Lower leg skin (tissue), 4 donors: ENCODE data around the gene AP4E1. TPM values are rescaled to one million over a fixed set of nuclear protein-coding genes. Genes with fewer than 3 reads are reported as not detected.
A peak's percentile ranks its signal among the peaks of the same experiment; 100 is the strongest.

Experiments
- DNase-seq, 2 donors: peaks; one replicate each; pipeline ENCODE4 v3.0.0-alpha.2; 2019; ENCODE audit warnings: low spot score in 2 of 2
- H3K4me3 ChIP-seq: fragments of 200-600 bp; sonication (generic); 2 replicates; pipeline ENCODE4 v1.5.1; 2017; ENCODE audit warnings: mild to moderate bottlenecking, low read depth; ENCODE audit not compliant: poor library complexity, severe bottlenecking
- POLR2A ChIP-seq, 2 donors: fragments of 450-650 bp; IDR thresholded peaks; one replicate each; pipeline ENCODE4 v1.6.1; 2016 to 2017; ENCODE audit warnings: antibody characterized with exemption in 2 of 2, mild to moderate bottlenecking in 1 of 2, moderate library complexity in 1 of 2
- WGBS, 2 donors: methylation state at CpG; one replicate each; pipeline ENCODE4 v1.1.5; 2018; 5-methylcytosine and 5-hydroxymethylcytosine counted together
- intact Hi-C: fragments of 100-400 bp; cut with DNase I; formaldehyde crosslinking; loops from one replicate; pipeline ENCODE4 v1.15.0; 2023; ENCODE audit warnings: low total_unique reads
- total RNA-seq, 4 donors: library from RNA; depleted of rRNA; stranded (reverse); fragments of >200 nt; gene quantifications; one replicate each; pipeline ENCODE4 v1.1.0, GENCODE V29; 2016
- TF ChIP-seq, protein P1 (sequence below), 3 donors: fragments of 450-650 bp; IDR thresholded peaks; one replicate each; pipeline ENCODE4 v1.5.1; 2016; ENCODE audit warnings: antibody characterized with exemption in 3 of 3, mild to moderate bottlenecking in 3 of 3, moderate library complexity in 2 of 3

Gene AP4E1
- 10 to 100 TPM; 13.6 to 18.2 (median 15.2) TPM for total RNA-seq

DNA sequence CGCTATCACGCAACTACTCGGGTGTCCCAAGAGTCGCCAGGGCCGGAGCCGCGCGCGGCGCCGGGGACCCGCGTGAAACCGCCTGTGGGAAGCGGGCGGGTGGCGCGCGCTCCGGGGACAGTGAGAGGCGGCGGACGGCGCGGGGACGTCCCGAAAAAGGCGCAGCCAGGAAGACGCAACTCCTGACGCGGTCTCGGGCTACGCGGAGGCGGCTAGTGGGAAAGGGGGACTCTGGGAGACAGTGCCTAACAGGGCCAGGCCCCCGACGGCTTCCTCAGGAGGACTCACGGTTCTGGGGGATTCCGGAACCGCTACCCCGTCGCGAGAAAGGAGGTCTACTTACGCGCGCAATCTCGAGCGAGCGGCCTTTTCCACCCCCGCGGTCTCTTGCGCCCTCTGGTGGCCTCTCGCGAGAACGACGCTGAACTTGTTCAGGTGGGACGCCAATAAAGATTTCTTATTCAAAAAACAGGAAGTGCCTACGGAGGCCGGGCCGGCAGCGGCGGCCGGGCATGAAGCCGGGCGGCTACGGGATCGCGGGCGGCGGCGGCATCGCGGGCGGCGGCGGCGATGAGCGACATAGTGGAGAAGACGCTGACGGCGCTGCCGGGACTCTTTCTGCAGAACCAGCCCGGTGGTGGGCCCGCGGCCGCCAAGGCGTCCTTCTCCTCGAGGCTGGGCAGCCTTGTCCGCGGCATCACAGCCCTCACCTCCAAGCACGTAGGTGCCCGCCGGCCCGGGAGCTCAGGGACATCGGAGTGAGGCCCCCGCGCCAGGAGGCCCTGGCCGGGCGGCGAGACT, at the start of gene AP4E1:
TSS of gene AP4E1 (plus strand) at position 475 of the 801 bp plus-strand sequence. CDS start at position 571, 96 bp downstream.
- DNase-seq = peak; percentile 91 to 99
- H3K4me3 ChIP-seq = peak within 1 kb of the TSS; percentile 77
- TF ChIP-seq, protein P1, sequence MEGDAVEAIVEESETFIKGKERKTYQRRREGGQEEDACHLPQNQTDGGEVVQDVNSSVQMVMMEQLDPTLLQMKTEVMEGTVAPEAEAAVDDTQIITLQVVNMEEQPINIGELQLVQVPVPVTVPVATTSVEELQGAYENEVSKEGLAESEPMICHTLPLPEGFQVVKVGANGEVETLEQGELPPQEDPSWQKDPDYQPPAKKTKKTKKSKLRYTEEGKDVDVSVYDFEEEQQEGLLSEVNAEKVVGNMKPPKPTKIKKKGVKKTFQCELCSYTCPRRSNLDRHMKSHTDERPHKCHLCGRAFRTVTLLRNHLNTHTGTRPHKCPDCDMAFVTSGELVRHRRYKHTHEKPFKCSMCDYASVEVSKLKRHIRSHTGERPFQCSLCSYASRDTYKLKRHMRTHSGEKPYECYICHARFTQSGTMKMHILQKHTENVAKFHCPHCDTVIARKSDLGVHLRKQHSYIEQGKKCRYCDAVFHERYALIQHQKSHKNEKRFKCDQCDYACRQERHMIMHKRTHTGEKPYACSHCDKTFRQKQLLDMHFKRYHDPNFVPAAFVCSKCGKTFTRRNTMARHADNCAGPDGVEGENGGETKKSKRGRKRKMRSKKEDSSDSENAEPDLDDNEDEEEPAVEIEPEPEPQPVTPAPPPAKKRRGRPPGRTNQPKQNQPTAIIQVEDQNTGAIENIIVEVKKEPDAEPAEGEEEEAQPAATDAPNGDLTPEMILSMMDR (IDR thresholded peaks at IDR 0.05) = peak in 1 of 3 donors; percentile 92
- no peak for TF ChIP-seq POLR2A (IDR thresholded peaks at IDR 0.05)
- intact Hi-C loops = no loop called here
- 0% methylated on average over 71 to 92 of the region's 100 CpGs for WGBS, 2 donors

DNA sequence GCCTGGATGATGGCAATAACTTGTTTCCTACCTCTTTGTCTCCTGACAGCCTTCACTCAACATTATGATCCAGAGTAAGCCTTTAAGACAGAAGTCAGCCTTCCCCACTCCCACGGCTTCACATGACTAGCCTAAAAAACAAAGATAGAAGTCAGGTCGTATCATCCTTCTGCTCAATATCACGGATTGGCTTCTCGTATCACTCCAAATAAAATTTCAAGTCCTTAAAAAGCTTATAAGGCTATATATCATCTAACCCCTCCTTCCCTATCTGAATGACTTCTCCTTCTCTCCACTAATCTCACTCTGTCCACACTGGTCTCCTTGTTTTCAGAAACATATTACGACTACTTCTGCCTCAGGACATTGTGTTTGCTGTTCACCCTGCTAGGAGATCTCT, 47.7 kb upstream of the AP4E1 start:
- H3K4me3 ChIP-seq = no peak overlapping the region
- intact Hi-C loops = no loop called here
- no peak for TF ChIP-seq POLR2A (IDR thresholded peaks at IDR 0.05)
- TF ChIP-seq, protein P1 (IDR thresholded peaks at IDR 0.05) = no peak
- DNase-seq = no peak
- 88 to 91% methylated on average over 5 of the region's 5 CpGs for WGBS, 2 donors

DNA sequence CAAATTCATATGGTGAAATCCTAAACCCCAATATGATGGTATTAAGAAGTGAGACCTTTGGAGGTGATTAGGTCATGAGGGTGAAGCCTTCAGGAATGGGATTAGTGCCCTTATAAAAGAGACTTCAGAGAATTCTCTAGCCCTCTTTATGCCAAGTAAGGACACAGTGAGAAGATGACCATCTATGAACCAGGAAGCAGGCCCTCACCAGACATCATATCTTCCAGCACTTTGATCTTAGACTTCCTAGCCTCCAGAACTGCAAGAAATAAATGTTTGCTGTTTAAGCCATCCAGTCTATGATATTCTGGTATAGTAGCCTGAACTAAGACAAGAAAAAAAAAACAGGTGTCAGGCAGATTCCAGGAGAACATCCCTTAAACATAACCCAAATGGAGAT, 45.9 kb upstream of the AP4E1 start:
- no peak overlapping the region for H3K4me3 ChIP-seq
- DNase-seq = no peak
- TF ChIP-seq, protein P1 (IDR thresholded peaks at IDR 0.05) = no peak
- TF ChIP-seq POLR2A (IDR thresholded peaks at IDR 0.05) = no peak
- intact Hi-C loops = no loop called here

DNA sequence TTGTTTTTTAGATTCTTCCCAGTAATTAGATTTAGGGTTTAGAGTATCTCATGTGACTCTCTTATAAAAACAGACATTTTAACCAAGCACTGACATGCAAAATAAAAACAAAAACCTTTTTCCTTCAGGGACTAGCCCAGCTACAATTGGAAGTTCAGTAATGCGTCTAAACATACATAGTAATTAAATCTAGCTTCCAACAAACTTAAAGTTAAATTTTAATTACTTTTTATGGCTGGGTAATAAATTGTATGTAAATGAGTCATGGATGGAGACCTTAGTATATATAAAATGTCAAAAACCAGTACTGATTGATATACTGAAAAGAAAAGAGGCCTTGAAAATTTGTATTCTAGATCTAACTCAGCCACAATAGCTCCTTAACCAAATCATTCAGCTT, 43.6 kb upstream of the AP4E1 start:
- H3K4me3 ChIP-seq = no peak overlapping the region
- no peak for TF ChIP-seq POLR2A (IDR thresholded peaks at IDR 0.05)
- 76 to 95% methylated on average over 1 of the region's 1 CpG for WGBS, 2 donors
- no peak for DNase-seq
- intact Hi-C loops = no loop called here

DNA sequence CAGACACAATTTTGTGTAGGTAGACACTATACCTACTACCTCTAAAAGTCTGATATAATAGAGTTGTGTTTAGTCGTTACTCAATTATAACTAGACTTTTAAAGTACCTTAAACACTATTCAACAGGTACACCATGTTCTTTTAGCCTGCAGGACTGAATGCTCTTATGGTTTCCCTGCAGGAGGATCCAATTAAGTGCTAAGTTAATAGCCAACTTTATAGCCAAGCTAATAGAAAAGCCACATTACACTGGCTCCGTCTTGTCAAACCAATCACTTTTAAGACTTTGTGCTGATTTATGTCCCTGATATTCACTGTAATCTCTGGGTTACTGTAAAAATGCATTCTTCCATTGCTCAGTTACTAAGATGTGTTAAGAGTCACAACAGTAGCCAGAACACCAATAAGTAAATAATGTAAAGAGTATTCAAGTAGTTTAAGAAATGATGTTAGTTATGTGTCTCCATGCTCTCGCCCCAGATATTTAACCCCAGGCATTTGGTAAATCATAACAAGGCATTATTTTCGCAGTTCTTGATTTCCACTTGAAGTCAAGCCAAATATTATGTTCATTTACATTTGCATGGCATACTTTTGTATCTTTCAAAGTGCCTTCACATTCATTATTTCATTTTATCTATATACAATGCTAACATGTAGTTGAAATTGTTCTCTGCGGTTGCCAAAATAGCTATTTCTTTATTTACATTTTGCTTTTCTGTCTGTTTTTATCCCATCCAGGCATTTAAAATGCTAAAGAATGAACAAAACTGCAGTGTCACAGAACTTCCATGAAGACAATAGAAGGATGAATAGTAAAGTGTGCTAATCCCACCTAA, 42.7 kb upstream of the AP4E1 start:
- WGBS, 2 donors = 76 to 79% methylated on average over 5 of the region's 5 CpGs
- H3K4me3 ChIP-seq = no peak overlapping the region
- no peak for DNase-seq
- intact Hi-C loops = no loop called here
- TF ChIP-seq, protein P1 (IDR thresholded peaks at IDR 0.05) = no peak
- no peak for TF ChIP-seq POLR2A (IDR thresholded peaks at IDR 0.05)

DNA sequence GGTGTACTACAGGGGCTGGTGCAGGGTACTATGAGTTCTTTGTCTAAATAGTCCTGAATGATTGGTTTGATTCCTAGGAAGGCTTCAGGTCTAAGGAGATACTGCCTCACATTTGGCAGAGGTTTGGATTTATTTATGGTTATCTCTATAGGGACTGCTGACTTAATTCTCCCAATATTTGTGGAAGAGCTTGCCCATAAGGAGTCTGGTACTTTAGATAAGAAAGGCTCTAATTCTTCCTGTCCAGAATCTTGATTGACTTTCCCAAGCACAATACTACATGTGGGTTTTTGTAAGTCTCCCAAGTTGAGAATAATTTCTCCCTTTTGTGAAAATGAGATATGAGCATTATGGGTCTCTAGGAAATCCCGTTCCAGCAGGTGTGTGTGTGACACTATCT, 36.7 kb upstream of the AP4E1 start:
- no peak overlapping the region for H3K4me3 ChIP-seq
- DNase-seq = no peak
- WGBS, 2 donors = 94 to 100% methylated on average over 1 of the region's 1 CpG
- intact Hi-C loops = no loop called here
- no peak for TF ChIP-seq POLR2A (IDR thresholded peaks at IDR 0.05)
- TF ChIP-seq, protein P1 (IDR thresholded peaks at IDR 0.05) = no peak
